GM19239 (cell line): ENCODE measurements around the gene BEND2.
"Not testable (repeated sequence)": the region's sequence is repeated elsewhere in the genome, so short reads cannot be mapped to it uniquely, and the experiment has no call there.

Experiments used
- DNase-seq: peaks from one replicate; pipeline ENCODE4 v3.0.0; 2011; ENCODE audit warnings: low spot score; ENCODE audit not compliant: insufficient read length
- FAIRE-seq: peaks from 2 replicates; lab custom pipeline; 2011; peaks lifted over from hg19 to GRCh38; lab: Jason Lieb, UNC

Gene BEND2

GRCh38 chrX:18220786-18221185, at the start of gene BEND2:
BEND2 (minus strand) TSS chrX:18220886; CDS start chrX:18220750, 136 bp downstream.
- FAIRE-seq (no peak), DNase-seq (no peak)

- FAIRE-seq (no peak), DNase-seq (no peak)
These were observed 34.4 kb upstream of the BEND2 start for GRCh38 chrX:18255059-18255458.

- DNase-seq, result no peak
- FAIRE-seq, result no peak
These were observed 32.1 kb upstream of the BEND2 start for GRCh38 chrX:18252644-18253359.

GRCh38 chrX:18229646-18230045, 9.0 kb upstream of the BEND2 start:
- DNase-seq, FAIRE-seq: not testable (repeated sequence)

- no peak for DNase-seq
- no peak for FAIRE-seq
These were observed 7.4 kb upstream of the BEND2 start for GRCh38 chrX:18228069-18228468.

- FAIRE-seq (no peak), DNase-seq (no peak)
These were observed 6.8 kb upstream of the BEND2 start for GRCh38 chrX:18227458-18227857.

- DNase-seq, result no peak
These were observed 10.2 kb downstream of the BEND2 start for GRCh38 chrX:18210470-18210869.

GRCh38 chrX:18206657-18207056, 14.0 kb downstream of the BEND2 start:
- DNase-seq (no peak), FAIRE-seq (no peak)

More at GRCh38 chrX:18210470-18210869, 10.2 kb downstream of the BEND2 start:
- no peak for FAIRE-seq

- no peak for DNase-seq
- FAIRE-seq, result no peak
These were observed 17.1 kb downstream of the BEND2 start for GRCh38 chrX:18203631-18204030.

GRCh38 chrX:18194688-18195087, 26.0 kb downstream of the BEND2 start:
- FAIRE-seq (no peak), DNase-seq (no peak)

- DNase-seq (no peak), FAIRE-seq (no peak)
These were observed 41.2 kb downstream of the BEND2 start for GRCh38 chrX:18179446-18179845.

- no peak for DNase-seq
- FAIRE-seq, result no peak
These were observed 45.7 kb downstream of the BEND2 start for GRCh38 chrX:18174971-18175370.

GRCh38 chrX:18174209-18174608, 46.5 kb downstream of the BEND2 start:
- FAIRE-seq (no peak), DNase-seq (no peak)

GRCh38 chrX:18173494-18174180, 47.0 kb downstream of the BEND2 start:
- no peak for FAIRE-seq

GRCh38 chrX:18172970-18173369, 47.7 kb downstream of the BEND2 start:
- FAIRE-seq, result no peak
- DNase-seq, result no peak

More at GRCh38 chrX:18173494-18174180, 47.0 kb downstream of the BEND2 start:
- no peak for DNase-seq

- FAIRE-seq (no peak), DNase-seq (no peak)
These were observed 49.8 kb downstream of the BEND2 start for GRCh38 chrX:18170910-18171309.

GRCh38 chrX:18166068-18166467, 54.6 kb downstream of the BEND2 start:
- no peak for FAIRE-seq
- no peak for DNase-seq

GRCh38 chrX:18160369-18160768, 60.3 kb downstream of the BEND2 start:
- FAIRE-seq, result no peak
- no peak for DNase-seq

- FAIRE-seq (no peak), DNase-seq (no peak)
These were observed 61.7 kb downstream of the BEND2 start for GRCh38 chrX:18158963-18159362.

GRCh38 chrX:18151649-18152048, 69.0 kb downstream of the BEND2 start:
- no peak for FAIRE-seq
- DNase-seq, result no peak

- no peak for DNase-seq
- FAIRE-seq, result no peak
These were observed 69.5 kb downstream of the BEND2 start for GRCh38 chrX:18151157-18151556.

- FAIRE-seq (no peak), DNase-seq (no peak)
These were observed 71.2 kb downstream of the BEND2 start for GRCh38 chrX:18149454-18149853.
